Chondrocyte (in vitro differentiated cells): ENCODE data around the gene SOS1. TPM values are rescaled to one million over a fixed set of nuclear protein-coding genes. Genes with fewer than 3 reads are reported as not detected.
A peak's percentile ranks its signal among the peaks of the same experiment; 100 is the strongest.

Source experiments
- DNase-seq: peaks from one replicate; pipeline ENCODE4 v3.0.0; 2021; ENCODE audit warnings: mixed read lengths, low spot score
- H3K27ac Mint-ChIP-seq: one replicate; pipeline ENCODE4 v1.8.0; 2021; ENCODE audit warnings: mild to moderate bottlenecking, moderate library complexity, mixed read lengths; ENCODE audit not compliant: unreplicated experiment
- H3K27me3 Mint-ChIP-seq: 2 replicates; pipeline ENCODE4 v1.8.0; 2021; ENCODE audit warnings: low read depth, mixed read lengths
- H3K36me3 Mint-ChIP-seq: 2 replicates; pipeline ENCODE4 v1.8.0; 2021; ENCODE audit warnings: low read depth, mixed read lengths
- H3K4me1 Mint-ChIP-seq: 2 replicates; pipeline ENCODE4 v1.8.0; 2021; ENCODE audit warnings: low read depth, mild to moderate bottlenecking, mixed read lengths
- H3K4me3 Mint-ChIP-seq: one replicate; pipeline ENCODE4 v1.8.0; 2021; ENCODE audit warnings: mild to moderate bottlenecking, moderate library complexity, mixed read lengths; ENCODE audit not compliant: unreplicated experiment
- H3K9me3 Mint-ChIP-seq: 2 replicates; pipeline ENCODE4 v1.8.0; 2021; ENCODE audit warnings: low read depth, mixed read lengths
- total RNA-seq: library from RNA; stranded (reverse); gene quantifications from 3 replicates; pipeline ENCODE4 v1.2.1, GENCODE V29; 2021
- TF ChIP-seq, protein P1 (sequence below): fragments of 200-600 bp; sonication (generic); IDR thresholded peaks from 2 replicates; pipeline ENCODE4 v1.5.0; 2021; ENCODE audit warnings: antibody characterized with exemption, mild to moderate bottlenecking, moderate library complexity

Gene SOS1
- total RNA-seq, 1 donor from 2014 or later: 37.2 TPM

DNA sequence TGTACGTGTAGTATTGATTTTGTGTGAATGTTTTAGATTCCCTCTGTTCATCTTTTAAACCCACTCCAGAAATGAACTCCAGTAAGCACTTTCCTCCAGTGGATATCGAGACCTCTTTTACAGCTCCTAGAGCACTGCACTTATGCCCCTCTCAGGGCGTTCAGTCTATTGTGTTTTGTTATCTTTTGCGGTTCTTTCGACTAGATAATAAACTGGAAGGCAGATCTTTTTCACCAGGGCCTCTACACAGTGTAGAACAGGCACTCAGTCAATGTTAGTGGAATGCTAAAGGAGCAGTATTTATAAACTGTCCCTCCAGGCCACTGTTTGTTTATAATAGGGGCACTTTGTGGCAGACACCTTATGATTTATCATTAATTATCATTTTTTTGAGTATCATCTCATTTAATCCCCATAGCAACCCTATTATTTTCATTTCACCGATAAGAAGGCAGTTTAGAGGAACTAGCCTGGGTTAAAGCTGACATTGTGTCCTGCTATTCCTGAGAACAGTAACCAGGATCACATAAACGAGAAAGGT lies 742 bp upstream of the SOS1 start:
- DNase-seq: no peak
- H3K27ac Mint-ChIP-seq: peak overlapping the region; percentile 97
- no peaks in the 10 kb centered on the region for H3K27me3 Mint-ChIP-seq
- H3K36me3 Mint-ChIP-seq: no peaks in the 10 kb centered on the region
- peaks cover 56% of the 10 kb centered on the region for H3K4me1 Mint-ChIP-seq
- H3K4me3 Mint-ChIP-seq: peak overlapping the region; percentile 82
- no peaks in the 10 kb centered on the region for H3K9me3 Mint-ChIP-seq
- TF ChIP-seq, protein P1, sequence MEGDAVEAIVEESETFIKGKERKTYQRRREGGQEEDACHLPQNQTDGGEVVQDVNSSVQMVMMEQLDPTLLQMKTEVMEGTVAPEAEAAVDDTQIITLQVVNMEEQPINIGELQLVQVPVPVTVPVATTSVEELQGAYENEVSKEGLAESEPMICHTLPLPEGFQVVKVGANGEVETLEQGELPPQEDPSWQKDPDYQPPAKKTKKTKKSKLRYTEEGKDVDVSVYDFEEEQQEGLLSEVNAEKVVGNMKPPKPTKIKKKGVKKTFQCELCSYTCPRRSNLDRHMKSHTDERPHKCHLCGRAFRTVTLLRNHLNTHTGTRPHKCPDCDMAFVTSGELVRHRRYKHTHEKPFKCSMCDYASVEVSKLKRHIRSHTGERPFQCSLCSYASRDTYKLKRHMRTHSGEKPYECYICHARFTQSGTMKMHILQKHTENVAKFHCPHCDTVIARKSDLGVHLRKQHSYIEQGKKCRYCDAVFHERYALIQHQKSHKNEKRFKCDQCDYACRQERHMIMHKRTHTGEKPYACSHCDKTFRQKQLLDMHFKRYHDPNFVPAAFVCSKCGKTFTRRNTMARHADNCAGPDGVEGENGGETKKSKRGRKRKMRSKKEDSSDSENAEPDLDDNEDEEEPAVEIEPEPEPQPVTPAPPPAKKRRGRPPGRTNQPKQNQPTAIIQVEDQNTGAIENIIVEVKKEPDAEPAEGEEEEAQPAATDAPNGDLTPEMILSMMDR: no peak

DNA sequence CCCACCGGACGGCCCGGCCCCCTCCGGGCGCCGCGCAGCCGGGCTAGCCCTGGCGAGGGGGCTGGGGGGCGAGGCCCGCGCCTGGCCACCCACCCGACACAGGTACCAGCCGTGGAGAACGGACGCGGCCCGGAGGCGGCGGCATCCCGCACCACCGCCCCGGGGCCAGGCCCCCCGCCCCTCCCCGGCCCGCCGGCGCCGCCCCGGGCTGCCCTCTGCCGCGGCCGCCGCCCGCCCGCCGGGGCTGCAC lies 405 bp downstream of the SOS1 start:
- no peak for DNase-seq
- Mint-ChIP-seq H3K4me1 (peaks cover 62% of the 10 kb centered on the region), H3K4me3 (no peak overlapping the region), H3K36me3 (no peaks in the 10 kb centered on the region), H3K9me3 (no peaks in the 10 kb centered on the region), H3K27ac (no peak overlapping the region), H3K27me3 (no peaks in the 10 kb centered on the region)
- TF ChIP-seq, protein P1: no peak

DNA sequence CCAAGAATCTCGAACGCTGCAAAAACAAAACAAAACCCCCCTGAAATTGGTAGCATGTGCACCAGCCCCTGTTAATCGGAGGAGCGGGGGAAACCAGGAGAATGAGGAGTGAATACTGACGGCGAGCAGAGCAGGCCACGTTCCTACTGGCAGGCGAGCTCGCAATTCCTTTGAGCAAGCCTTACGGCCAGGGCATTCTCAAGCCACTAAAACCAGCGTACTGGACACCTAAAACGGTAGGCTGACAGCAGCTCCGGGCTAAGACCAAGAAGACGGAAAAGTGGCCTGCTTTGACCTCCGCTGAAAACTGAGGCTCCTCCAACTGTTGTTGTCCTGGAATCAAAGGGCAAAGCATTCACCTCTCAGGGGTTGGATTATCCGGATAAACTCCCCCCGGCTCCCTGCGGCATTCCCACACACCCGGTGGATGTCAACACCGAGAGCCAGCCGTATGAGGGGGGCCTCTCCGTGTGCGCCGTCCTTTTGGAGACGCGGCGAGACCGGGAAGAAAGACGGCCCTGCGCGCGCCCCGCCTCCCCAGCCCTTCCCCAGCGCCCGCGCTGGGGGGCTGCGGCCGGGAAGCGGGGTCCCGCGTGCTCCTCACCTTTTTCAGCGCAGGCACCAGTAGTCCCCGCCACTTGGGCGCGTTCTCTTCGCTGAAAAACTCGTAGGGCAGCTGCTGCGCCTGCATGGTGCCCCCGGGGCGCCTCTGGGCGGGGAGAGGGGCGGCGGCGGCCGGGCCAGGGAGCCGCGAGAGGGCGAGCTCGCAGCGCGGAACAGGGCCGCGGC lies 925 bp downstream of the SOS1 start:
- H3K9me3 Mint-ChIP-seq: no peaks in the 10 kb centered on the region
- DNase-seq: no peak
- no peaks in the 10 kb centered on the region for H3K27me3 Mint-ChIP-seq
- TF ChIP-seq, protein P1: peak; percentile 61
- peaks cover 59% of the 10 kb centered on the region for H3K4me1 Mint-ChIP-seq
- no peaks in the 10 kb centered on the region for H3K36me3 Mint-ChIP-seq
- H3K4me3 Mint-ChIP-seq: peak overlapping the region; percentile 85
- peak overlapping the region; percentile 93 for H3K27ac Mint-ChIP-seq

DNA sequence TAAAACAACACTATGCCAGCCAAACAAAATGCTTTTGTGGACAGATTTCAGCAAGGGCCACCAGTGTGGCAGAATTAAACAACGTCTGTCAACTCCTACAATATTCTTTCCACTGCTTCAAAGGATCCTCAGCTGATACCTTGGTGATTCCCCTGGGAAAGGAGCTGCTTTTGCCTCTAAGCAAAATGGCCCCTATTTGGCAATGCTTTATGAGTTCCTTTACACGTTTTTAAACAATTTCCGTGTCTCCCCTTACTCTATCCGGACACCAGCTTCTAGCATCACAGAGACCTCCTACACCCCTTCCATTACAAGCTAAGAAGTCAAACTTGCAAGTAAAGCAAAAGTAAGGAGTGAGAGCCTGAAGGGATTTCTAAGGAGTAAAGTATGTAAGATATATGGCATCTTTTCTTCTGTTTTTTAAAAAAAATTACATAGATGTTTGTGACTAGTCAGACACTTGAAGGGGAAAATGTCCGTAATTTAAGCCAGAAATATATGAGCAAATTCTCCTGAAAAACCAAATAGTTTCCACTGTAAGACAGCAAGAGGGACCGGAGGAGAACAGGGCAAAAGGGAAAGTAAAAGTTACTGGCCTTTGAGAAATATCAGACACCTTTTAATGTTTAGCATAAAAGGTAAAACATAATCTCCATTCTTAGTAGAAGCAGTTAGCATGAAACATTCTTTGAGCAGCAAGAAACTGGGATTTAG lies 1.9 kb downstream of the SOS1 start:
- H3K27ac Mint-ChIP-seq: peak overlapping the region; percentile 93
- no peak for DNase-seq
- H3K4me1 Mint-ChIP-seq: peaks cover 57% of the 10 kb centered on the region
- TF ChIP-seq, protein P1: no peak
- H3K27me3 Mint-ChIP-seq: no peaks in the 10 kb centered on the region
- no peaks in the 10 kb centered on the region for H3K36me3 Mint-ChIP-seq
- H3K4me3 Mint-ChIP-seq: peak overlapping the region; percentile 85
- H3K9me3 Mint-ChIP-seq: no peaks in the 10 kb centered on the region

GRCh38 chr2:39115556-39115955 lies 5.3 kb downstream of the SOS1 start:
- Mint-ChIP-seq H3K27ac (no peak overlapping the region), H3K27me3 (no peaks in the 10 kb centered on the region), H3K9me3 (no peaks in the 10 kb centered on the region), H3K36me3 (peaks cover 7% of the 10 kb centered on the region), H3K4me1 (peaks cover 45% of the 10 kb centered on the region), H3K4me3 (no peak overlapping the region)
- DNase-seq: no peak
- TF ChIP-seq, protein P1: no peak
